Measurements from ENCODE around the gene CELF4.

CELF4 gene

GRCh38 chr18:37383846-37384595 lies 181.6 kb downstream of the CELF4 start:
- no peak overlapping the region for H3K27ac ChIP-seq (ENCODE audit: low read depth, low read length)
- no peak overlapping the region for H2AFZ ChIP-seq (ENCODE audit: low read length, unreplicated experiment)
- H3K27me3 ChIP-seq (ENCODE audit: insufficient read depth, low read length), result peaks cover 51% of the 10 kb centered on the region
- H3K79me2 ChIP-seq (ENCODE audit: control insufficient read depth, insufficient read depth, low read length, unreplicated experiment), result no peaks in the 10 kb centered on the region
- no peak overlapping the region for H3K4me3 ChIP-seq (ENCODE audit: low read depth, low read length)
- H3K36me3 ChIP-seq (ENCODE audit: insufficient read depth, low read length), result no peaks in the 10 kb centered on the region
- H3K4me1 ChIP-seq (ENCODE audit: control insufficient read depth, insufficient read depth, low read length, unreplicated experiment), result no peaks in the 10 kb centered on the region

- H2AFZ ChIP-seq (ENCODE audit: low read length, unreplicated experiment), result no peak overlapping the region
- H3K4me3 ChIP-seq (ENCODE audit: low read depth, low read length), result no peak overlapping the region
- H3K27ac ChIP-seq (ENCODE audit: low read depth, low read length), result no peak overlapping the region
- H3K4me1 ChIP-seq (ENCODE audit: control insufficient read depth, insufficient read depth, low read length, unreplicated experiment), result no peaks in the 10 kb centered on the region
- H3K79me2 ChIP-seq (ENCODE audit: control insufficient read depth, insufficient read depth, low read length, unreplicated experiment), result no peaks in the 10 kb centered on the region
- no peaks in the 10 kb centered on the region for H3K36me3 ChIP-seq (ENCODE audit: insufficient read depth, low read length)
- H3K27me3 ChIP-seq (ENCODE audit: insufficient read depth, low read length), result peaks cover 51% of the 10 kb centered on the region
These were observed 182.4 kb downstream of the CELF4 start for GRCh38 chr18:37383036-37383785.

GRCh38 chr18:37381554-37381953 lies 184.0 kb downstream of the CELF4 start:
- no peaks in the 10 kb centered on the region for H3K36me3 ChIP-seq (ENCODE audit: insufficient read depth, low read length)
- H3K4me1 ChIP-seq (ENCODE audit: control insufficient read depth, insufficient read depth, low read length, unreplicated experiment), result no peaks in the 10 kb centered on the region
- H3K27ac ChIP-seq (ENCODE audit: low read depth, low read length), result no peak overlapping the region
- no peaks in the 10 kb centered on the region for H3K79me2 ChIP-seq (ENCODE audit: control insufficient read depth, insufficient read depth, low read length, unreplicated experiment)
- H3K27me3 ChIP-seq (ENCODE audit: insufficient read depth, low read length), result peaks cover 61% of the 10 kb centered on the region
- H3K4me3 ChIP-seq (ENCODE audit: low read depth, low read length), result no peak overlapping the region
- H2AFZ ChIP-seq (ENCODE audit: low read length, unreplicated experiment), result no peak overlapping the region

- Histone ChIP-seq H3K4me3 (ENCODE audit: low read depth, low read length) (no peak overlapping the region), H3K79me2 (ENCODE audit: control insufficient read depth, insufficient read depth, low read length, unreplicated experiment) (no peaks in the 10 kb centered on the region), H3K27ac (ENCODE audit: low read depth, low read length) (no peak overlapping the region), H3K36me3 (ENCODE audit: insufficient read depth, low read length) (no peaks in the 10 kb centered on the region), H3K4me1 (ENCODE audit: control insufficient read depth, insufficient read depth, low read length, unreplicated experiment) (no peaks in the 10 kb centered on the region), H2AFZ (ENCODE audit: low read length, unreplicated experiment) (no peak overlapping the region), H3K27me3 (ENCODE audit: insufficient read depth, low read length) (peaks cover 69% of the 10 kb centered on the region)
These were observed 185.0 kb downstream of the CELF4 start for GRCh38 chr18:37380546-37381110.

GRCh38 chr18:37378336-37379010 lies 187.1 kb downstream of the CELF4 start:
- no peak overlapping the region for H3K27ac ChIP-seq (ENCODE audit: low read depth, low read length)
- no peak overlapping the region for H3K4me3 ChIP-seq (ENCODE audit: low read depth, low read length)
- H2AFZ ChIP-seq (ENCODE audit: low read length, unreplicated experiment), result no peak overlapping the region
- H3K36me3 ChIP-seq (ENCODE audit: insufficient read depth, low read length), result no peaks in the 10 kb centered on the region
- peaks cover 73% of the 10 kb centered on the region for H3K27me3 ChIP-seq (ENCODE audit: insufficient read depth, low read length)
- no peaks in the 10 kb centered on the region for H3K4me1 ChIP-seq (ENCODE audit: control insufficient read depth, insufficient read depth, low read length, unreplicated experiment)
- no peaks in the 10 kb centered on the region for H3K79me2 ChIP-seq (ENCODE audit: control insufficient read depth, insufficient read depth, low read length, unreplicated experiment)

GRCh38 chr18:37375181-37375580 lies 190.4 kb downstream of the CELF4 start:
- H3K27ac ChIP-seq (ENCODE audit: low read depth, low read length), result no peak overlapping the region
- H3K4me3 ChIP-seq (ENCODE audit: low read depth, low read length), result no peak overlapping the region
- H2AFZ ChIP-seq (ENCODE audit: low read length, unreplicated experiment), result no peak overlapping the region
- no peaks in the 10 kb centered on the region for H3K36me3 ChIP-seq (ENCODE audit: insufficient read depth, low read length)
- no peaks in the 10 kb centered on the region for H3K79me2 ChIP-seq (ENCODE audit: control insufficient read depth, insufficient read depth, low read length, unreplicated experiment)
- H3K4me1 ChIP-seq (ENCODE audit: control insufficient read depth, insufficient read depth, low read length, unreplicated experiment), result no peaks in the 10 kb centered on the region
- peaks cover 81% of the 10 kb centered on the region for H3K27me3 ChIP-seq (ENCODE audit: insufficient read depth, low read length)

- H3K4me3 ChIP-seq (ENCODE audit: low read depth, low read length), result no peak overlapping the region
- H3K27ac ChIP-seq (ENCODE audit: low read depth, low read length), result no peak overlapping the region
- no peaks in the 10 kb centered on the region for H3K79me2 ChIP-seq (ENCODE audit: control insufficient read depth, insufficient read depth, low read length, unreplicated experiment)
- H3K4me1 ChIP-seq (ENCODE audit: control insufficient read depth, insufficient read depth, low read length, unreplicated experiment), result no peaks in the 10 kb centered on the region
- no peaks in the 10 kb centered on the region for H3K36me3 ChIP-seq (ENCODE audit: insufficient read depth, low read length)
- peaks cover 89% of the 10 kb centered on the region for H3K27me3 ChIP-seq (ENCODE audit: insufficient read depth, low read length)
- no peak overlapping the region for H2AFZ ChIP-seq (ENCODE audit: low read length, unreplicated experiment)
These were observed 197.3 kb downstream of the CELF4 start for GRCh38 chr18:37368110-37368954.

- H3K4me3 ChIP-seq (ENCODE audit: low read depth, low read length), result no peak overlapping the region
- H3K27me3 ChIP-seq (ENCODE audit: insufficient read depth, low read length), result peaks cover 80% of the 10 kb centered on the region
- no peak overlapping the region for H3K27ac ChIP-seq (ENCODE audit: low read depth, low read length)
- H3K79me2 ChIP-seq (ENCODE audit: control insufficient read depth, insufficient read depth, low read length, unreplicated experiment), result no peaks in the 10 kb centered on the region
- H3K36me3 ChIP-seq (ENCODE audit: insufficient read depth, low read length), result no peaks in the 10 kb centered on the region
- H3K4me1 ChIP-seq (ENCODE audit: control insufficient read depth, insufficient read depth, low read length, unreplicated experiment), result no peaks in the 10 kb centered on the region
- H2AFZ ChIP-seq (ENCODE audit: low read length, unreplicated experiment), result no peak overlapping the region
These were observed 201.4 kb downstream of the CELF4 start for GRCh38 chr18:37364237-37364636.

- Histone ChIP-seq H3K36me3 (ENCODE audit: insufficient read depth, low read length) (no peaks in the 10 kb centered on the region), H3K4me3 (ENCODE audit: low read depth, low read length) (no peak overlapping the region), H3K79me2 (ENCODE audit: control insufficient read depth, insufficient read depth, low read length, unreplicated experiment) (no peaks in the 10 kb centered on the region), H2AFZ (ENCODE audit: low read length, unreplicated experiment) (no peak overlapping the region), H3K27me3 (ENCODE audit: insufficient read depth, low read length) (peaks cover 62% of the 10 kb centered on the region), H3K4me1 (ENCODE audit: control insufficient read depth, insufficient read depth, low read length, unreplicated experiment) (no peaks in the 10 kb centered on the region), H3K27ac (ENCODE audit: low read depth, low read length) (no peak overlapping the region)
These were observed 203.3 kb downstream of the CELF4 start for GRCh38 chr18:37362158-37362890.
